H9 (cell line): ENCODE results near the gene PASD1. TPM values are rescaled to one million over a fixed set of nuclear protein-coding genes. Genes with fewer than 3 reads are reported as not detected.

Source experiments
- DNase-seq: peaks from one replicate; pipeline ENCODE4 v3.0.0-alpha.2; 2017
- H2AFZ ChIP-seq: one replicate; pipeline ENCODE4 v1.6.1; 2013; ENCODE audit warnings: mild to moderate bottlenecking, low read length, control low read depth, moderate library complexity
- H2AK5ac ChIP-seq: 2 replicates; pipeline ENCODE4 v1.6.1; 2013; ENCODE audit warnings: low read length, control low read depth, mixed read lengths; ENCODE audit not compliant: insufficient read length
- H2BK120ac ChIP-seq: one replicate; pipeline ENCODE4 v1.6.1; 2013; ENCODE audit warnings: low read depth, mild to moderate bottlenecking, low read length, control low read depth, inconsistent platforms; ENCODE audit not compliant: poor library complexity, severe bottlenecking
- H2BK12ac ChIP-seq: 2 replicates; pipeline ENCODE4 v1.6.1; 2013; ENCODE audit warnings: low read length, control low read depth, mixed read lengths, low read depth; ENCODE audit not compliant: insufficient read length
- H2BK15ac ChIP-seq: 2 replicates; pipeline ENCODE4 v1.6.1; 2013; ENCODE audit warnings: low read depth, low read length, control low read depth
- H2BK20ac ChIP-seq: one replicate; pipeline ENCODE4 v1.6.1; 2013; ENCODE audit warnings: low read depth, mild to moderate bottlenecking, low read length, control low read depth, inconsistent platforms; ENCODE audit not compliant: poor library complexity, severe bottlenecking
- H2BK5ac ChIP-seq: 2 replicates; pipeline ENCODE4 v1.6.1; 2013; ENCODE audit warnings: low read length, control low read depth, mixed read lengths; ENCODE audit not compliant: insufficient read length
- H3K14ac ChIP-seq: 2 replicates; pipeline ENCODE4 v1.6.1; 2013; ENCODE audit warnings: low read length, control low read depth; ENCODE audit not compliant: insufficient read depth
- H3K18ac ChIP-seq: 2 replicates; pipeline ENCODE4 v1.6.1; 2013; ENCODE audit warnings: low read depth, mild to moderate bottlenecking, mixed read lengths, low read length, control low read depth; ENCODE audit not compliant: insufficient read length
- H3K23ac ChIP-seq: 2 replicates; pipeline ENCODE4 v1.6.1; 2013; ENCODE audit warnings: low read length, control low read depth, mixed read lengths, low read depth; ENCODE audit not compliant: insufficient read length
- H3K23me2 ChIP-seq: 2 replicates; pipeline ENCODE4 v1.6.1; 2013; ENCODE audit warnings: low read depth, mild to moderate bottlenecking, mixed read lengths, low read length, control low read depth; ENCODE audit not compliant: insufficient read length, poor library complexity, severe bottlenecking
- H3K27ac ChIP-seq: 2 replicates; pipeline ENCODE4 v1.5.1; 2013; ENCODE audit warnings: low read length, control low read depth, mixed read lengths, low read depth; ENCODE audit not compliant: insufficient read length
- H3K27me3 ChIP-seq: 2 replicates; pipeline ENCODE4 v1.6.1; 2013; ENCODE audit warnings: low read length, control low read depth, inconsistent platforms; ENCODE audit not compliant: insufficient read depth
- H3K4ac ChIP-seq: 2 replicates; pipeline ENCODE4 v1.6.1; 2013; ENCODE audit warnings: low read depth, mild to moderate bottlenecking, control low read depth, inconsistent platforms, low read length, moderate library complexity
- H3K4me1 ChIP-seq: 2 replicates; pipeline ENCODE4 v1.6.1; 2013; ENCODE audit warnings: low read length, control low read depth, inconsistent platforms; ENCODE audit not compliant: insufficient read depth
- H3K4me2 ChIP-seq: 2 replicates; pipeline ENCODE4 v1.6.1; 2013; ENCODE audit warnings: low read length, control low read depth, mixed read lengths; ENCODE audit not compliant: insufficient read length, insufficient read depth
- H3K56ac ChIP-seq: 2 replicates; pipeline ENCODE4 v1.6.1; 2013; ENCODE audit warnings: low read depth, mild to moderate bottlenecking, mixed read lengths, low read length, control low read depth; ENCODE audit not compliant: insufficient read length
- H3K79me1 ChIP-seq: 2 replicates; pipeline ENCODE4 v1.6.1; 2013; ENCODE audit warnings: low read depth, mild to moderate bottlenecking, moderate library complexity, low read length, control low read depth, inconsistent platforms; ENCODE audit not compliant: insufficient read depth, poor library complexity, severe bottlenecking
- H3K79me2 ChIP-seq: 2 replicates; pipeline ENCODE4 v1.6.1; 2013; ENCODE audit warnings: low read length, control low read depth, inconsistent platforms; ENCODE audit not compliant: insufficient read depth
- H3K9ac ChIP-seq: 2 replicates; pipeline ENCODE4 v1.6.1; 2013; ENCODE audit warnings: low read length, control low read depth, mixed read lengths; ENCODE audit not compliant: insufficient read length; ENCODE audit errors: extremely low read depth
- H3K9me3 ChIP-seq: one replicate; pipeline ENCODE4 v1.6.1; 2013; ENCODE audit warnings: low read depth, low read length, inconsistent platforms; ENCODE audit not compliant: control insufficient read depth
- H3T11ph ChIP-seq: one replicate; pipeline ENCODE4 v1.6.1; 2013; ENCODE audit warnings: mild to moderate bottlenecking, low read length, control low read depth, inconsistent platforms
- H4K20me1 ChIP-seq: one replicate; pipeline ENCODE4 v1.6.1; 2013; ENCODE audit not compliant: control insufficient read depth, insufficient read length, insufficient read depth
- H4K5ac ChIP-seq: 2 replicates; pipeline ENCODE4 v1.6.1; 2013; ENCODE audit warnings: low read depth, mild to moderate bottlenecking, mixed read lengths, low read length, control low read depth; ENCODE audit not compliant: insufficient read length
- H4K8ac ChIP-seq: replicated peaks from 2 replicates; pipeline ENCODE4 v1.6.1; 2013; ENCODE audit warnings: low read length, control low read depth, mixed read lengths, low read depth; ENCODE audit not compliant: insufficient read length
- H4K91ac ChIP-seq: 2 replicates; pipeline ENCODE4 v1.6.1; 2013; ENCODE audit warnings: low read depth, mild to moderate bottlenecking, moderate library complexity, mixed read lengths, low read length, control low read depth; ENCODE audit not compliant: insufficient read length
- H3K27ac Mint-ChIP-seq, 3 experiments: 2 replicates in 2 of 3; 3 replicates in 1 of 3; pipeline ENCODE4 v1.8.0; 2020 to 2021; ENCODE audit warnings: mixed read lengths in 3 of 3, mild to moderate bottlenecking in 1 of 3, moderate library complexity in 1 of 3
- H3K27me3 Mint-ChIP-seq: 2 replicates; pipeline ENCODE4 v1.8.0; 2021; ENCODE audit warnings: low read depth, mild to moderate bottlenecking, moderate library complexity, mixed read lengths
- H3K36me3 Mint-ChIP-seq, 3 experiments: 2 replicates in 2 of 3; 3 replicates in 1 of 3; pipeline ENCODE4 v1.8.0; 2020 to 2021; ENCODE audit warnings: low read depth in 3 of 3, mixed read lengths in 3 of 3; ENCODE audit not compliant: insufficient read depth in 1 of 3
- H3K4me1 Mint-ChIP-seq, 2 experiments: 2 replicates each; pipeline ENCODE4 v1.8.0; 2020; ENCODE audit warnings: mixed read lengths in 2 of 2
- H3K4me3 Mint-ChIP-seq, 2 experiments: 2 replicates in 1 of 2; 3 replicates in 1 of 2; pipeline ENCODE4 v1.8.0; 2020 to 2021; ENCODE audit warnings: mild to moderate bottlenecking in 2 of 2, mixed read lengths in 2 of 2, moderate library complexity in 1 of 2
- H3K9me3 Mint-ChIP-seq, 2 experiments: 2 replicates in 1 of 2; 3 replicates in 1 of 2; pipeline ENCODE4 v1.8.0; 2020; ENCODE audit warnings: mild to moderate bottlenecking in 2 of 2, mixed read lengths in 2 of 2, moderate library complexity in 1 of 2
- WGBS: extraction: QIAGEN DNeasy Blood & Tissue Kit; methylation state at CpG from one replicate; pipeline ENCODE4 v1.1.7; 2013; ENCODE audit warnings: missing lambda C conversion rate, low lambda C conversion rate, mixed read lengths; ENCODE audit not compliant: insufficient read length; ENCODE audit errors: extremely low coverage; 5-methylcytosine and 5-hydroxymethylcytosine counted together
- total RNA-seq: library from RNA; stranded (reverse); gene quantifications from 2 replicates; pipeline ENCODE4 v1.2.1, GENCODE V29; 2021
- TF ChIP-seq, protein P1 (sequence below): fragments of 200-600 bp; sonication (generic); conservative IDR thresholded peaks from 3 replicates; pipeline ENCODE4 v1.8.0; 2021; ENCODE audit warnings: antibody characterized with exemption, mild to moderate bottlenecking

PASD1 gene
- total RNA-seq, 1 experiment from 2014 or later, result not detected

- Histone ChIP-seq H2BK5ac (no peak overlapping the region), H3K14ac (no peak overlapping the region), H4K8ac (no peak overlapping the region), H2BK120ac (no peak overlapping the region), H3K9ac (no peak overlapping the region), H3K4me2 (no peak overlapping the region), H3K56ac (no peak overlapping the region), H3K79me2 (no peaks in the 10 kb centered on the region), H3K27me3 (no peaks in the 10 kb centered on the region), H2AFZ (no peak overlapping the region), H3K23ac (no peak overlapping the region), H3K4ac (no peak overlapping the region), H4K5ac (no peak overlapping the region), H4K91ac (no peak overlapping the region), H3K27ac (no peak overlapping the region), H3T11ph (no peak overlapping the region), H4K20me1 (no peaks in the 10 kb centered on the region), H2AK5ac (no peak overlapping the region), H2BK20ac (no peak overlapping the region), H3K23me2 (no peaks in the 10 kb centered on the region), H2BK12ac (no peak overlapping the region), H3K9me3 (peaks cover 42% of the 10 kb centered on the region), H3K79me1 (no peaks in the 10 kb centered on the region), H3K18ac (no peak overlapping the region), H3K4me1 (no peaks in the 10 kb centered on the region), H2BK15ac (no peak overlapping the region)
- no peaks in the 10 kb centered on the region; the same call in 1 of the 2 replicates for H3K27me3 Mint-ChIP-seq
- no peak overlapping the region for H3K4me3 Mint-ChIP-seq
- no peaks in the 10 kb centered on the region; a peak in 1 of 7 replicates for H3K36me3 Mint-ChIP-seq
- no peak for DNase-seq
- TF ChIP-seq, protein P1, sequence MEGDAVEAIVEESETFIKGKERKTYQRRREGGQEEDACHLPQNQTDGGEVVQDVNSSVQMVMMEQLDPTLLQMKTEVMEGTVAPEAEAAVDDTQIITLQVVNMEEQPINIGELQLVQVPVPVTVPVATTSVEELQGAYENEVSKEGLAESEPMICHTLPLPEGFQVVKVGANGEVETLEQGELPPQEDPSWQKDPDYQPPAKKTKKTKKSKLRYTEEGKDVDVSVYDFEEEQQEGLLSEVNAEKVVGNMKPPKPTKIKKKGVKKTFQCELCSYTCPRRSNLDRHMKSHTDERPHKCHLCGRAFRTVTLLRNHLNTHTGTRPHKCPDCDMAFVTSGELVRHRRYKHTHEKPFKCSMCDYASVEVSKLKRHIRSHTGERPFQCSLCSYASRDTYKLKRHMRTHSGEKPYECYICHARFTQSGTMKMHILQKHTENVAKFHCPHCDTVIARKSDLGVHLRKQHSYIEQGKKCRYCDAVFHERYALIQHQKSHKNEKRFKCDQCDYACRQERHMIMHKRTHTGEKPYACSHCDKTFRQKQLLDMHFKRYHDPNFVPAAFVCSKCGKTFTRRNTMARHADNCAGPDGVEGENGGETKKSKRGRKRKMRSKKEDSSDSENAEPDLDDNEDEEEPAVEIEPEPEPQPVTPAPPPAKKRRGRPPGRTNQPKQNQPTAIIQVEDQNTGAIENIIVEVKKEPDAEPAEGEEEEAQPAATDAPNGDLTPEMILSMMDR, result no peak
- peaks cover 60 to 63% of the 10 kb centered on the region in 2 experiments for H3K9me3 Mint-ChIP-seq
- no CpG with 5 or more reads among the region's 11 CpGs for whole genome bisulfite sequencing
- no peaks in the 10 kb centered on the region for H3K4me1 Mint-ChIP-seq
- no peak overlapping the region for H3K27ac Mint-ChIP-seq
These were observed 78.1 kb downstream of the PASD1 start for GRCh38 chrX:151641564-151641963.
